ENCODE data around the gene RRBP1. TPM values are rescaled to one million over a fixed set of nuclear protein-coding genes. Genes with fewer than 3 reads are reported as not detected.

The RRBP1 gene
- total RNA-seq, 1 donor from 2014 or later, result 79.8 TPM

DNA sequence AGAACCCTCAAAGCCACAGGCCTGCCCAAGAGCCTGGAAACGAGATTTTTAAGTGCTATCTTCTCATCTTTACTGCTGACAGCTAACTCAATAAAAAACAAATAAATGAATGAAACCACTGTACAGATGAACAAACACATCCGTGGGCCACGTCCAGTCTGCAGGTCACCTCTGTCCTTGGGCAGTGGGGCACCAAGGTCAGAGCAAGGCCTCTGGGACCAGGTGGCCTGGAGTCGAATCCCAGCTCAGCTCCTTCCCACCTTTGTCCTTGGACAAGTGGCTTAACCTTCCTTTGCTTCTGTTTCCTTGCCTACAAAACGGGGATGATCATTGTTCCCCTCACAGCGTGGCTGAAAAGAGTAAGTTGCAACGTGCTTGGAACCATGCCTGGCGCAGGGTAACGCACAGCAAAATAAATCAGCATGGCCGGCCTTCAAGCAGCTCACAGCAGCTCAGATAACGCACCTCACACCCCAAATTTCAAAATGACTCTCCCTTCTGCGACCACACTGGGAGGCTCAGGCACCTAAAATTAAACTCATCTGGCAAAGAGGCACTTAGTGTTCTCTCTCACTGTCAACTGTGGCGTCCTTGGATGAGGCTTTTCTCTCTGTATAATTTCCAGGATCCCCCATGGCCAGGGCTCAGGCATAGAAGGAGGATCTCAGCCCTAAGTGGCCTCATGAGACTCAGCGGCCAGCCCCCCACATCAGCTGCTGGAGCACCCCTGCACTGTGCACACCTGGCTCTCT lies 35.7 kb downstream of the RRBP1 start:
- Histone ChIP-seq H3K4me3 (no peak overlapping the region), H3K9me3 (no peaks in the 10 kb centered on the region), H3K4me1 (peaks cover 69% of the 10 kb centered on the region), H3K36me3 (peaks cover 0 to 12% of the 10 kb centered on the region in 2 donors), H3K27me3 (no peaks in the 10 kb centered on the region), H3K27ac (peak overlapping the region; percentile 55)
- no peak for DNase-seq (ENCODE audit: extremely low spot score in 2 of 2)
- intact Hi-C loops (cut with DNase I), result no loop called here
- TF ChIP-seq POLR2A (IDR thresholded peaks at IDR 0.05), result no peak
- TF ChIP-seq, protein P1, sequence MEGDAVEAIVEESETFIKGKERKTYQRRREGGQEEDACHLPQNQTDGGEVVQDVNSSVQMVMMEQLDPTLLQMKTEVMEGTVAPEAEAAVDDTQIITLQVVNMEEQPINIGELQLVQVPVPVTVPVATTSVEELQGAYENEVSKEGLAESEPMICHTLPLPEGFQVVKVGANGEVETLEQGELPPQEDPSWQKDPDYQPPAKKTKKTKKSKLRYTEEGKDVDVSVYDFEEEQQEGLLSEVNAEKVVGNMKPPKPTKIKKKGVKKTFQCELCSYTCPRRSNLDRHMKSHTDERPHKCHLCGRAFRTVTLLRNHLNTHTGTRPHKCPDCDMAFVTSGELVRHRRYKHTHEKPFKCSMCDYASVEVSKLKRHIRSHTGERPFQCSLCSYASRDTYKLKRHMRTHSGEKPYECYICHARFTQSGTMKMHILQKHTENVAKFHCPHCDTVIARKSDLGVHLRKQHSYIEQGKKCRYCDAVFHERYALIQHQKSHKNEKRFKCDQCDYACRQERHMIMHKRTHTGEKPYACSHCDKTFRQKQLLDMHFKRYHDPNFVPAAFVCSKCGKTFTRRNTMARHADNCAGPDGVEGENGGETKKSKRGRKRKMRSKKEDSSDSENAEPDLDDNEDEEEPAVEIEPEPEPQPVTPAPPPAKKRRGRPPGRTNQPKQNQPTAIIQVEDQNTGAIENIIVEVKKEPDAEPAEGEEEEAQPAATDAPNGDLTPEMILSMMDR (IDR thresholded peaks at IDR 0.05), result no peak
- no peak for TF ChIP-seq POLR2AphosphoS5 (IDR thresholded peaks at IDR 0.05; ENCODE audit: insufficient read depth in 1 of 2, low read depth in 1 of 2)

DNA sequence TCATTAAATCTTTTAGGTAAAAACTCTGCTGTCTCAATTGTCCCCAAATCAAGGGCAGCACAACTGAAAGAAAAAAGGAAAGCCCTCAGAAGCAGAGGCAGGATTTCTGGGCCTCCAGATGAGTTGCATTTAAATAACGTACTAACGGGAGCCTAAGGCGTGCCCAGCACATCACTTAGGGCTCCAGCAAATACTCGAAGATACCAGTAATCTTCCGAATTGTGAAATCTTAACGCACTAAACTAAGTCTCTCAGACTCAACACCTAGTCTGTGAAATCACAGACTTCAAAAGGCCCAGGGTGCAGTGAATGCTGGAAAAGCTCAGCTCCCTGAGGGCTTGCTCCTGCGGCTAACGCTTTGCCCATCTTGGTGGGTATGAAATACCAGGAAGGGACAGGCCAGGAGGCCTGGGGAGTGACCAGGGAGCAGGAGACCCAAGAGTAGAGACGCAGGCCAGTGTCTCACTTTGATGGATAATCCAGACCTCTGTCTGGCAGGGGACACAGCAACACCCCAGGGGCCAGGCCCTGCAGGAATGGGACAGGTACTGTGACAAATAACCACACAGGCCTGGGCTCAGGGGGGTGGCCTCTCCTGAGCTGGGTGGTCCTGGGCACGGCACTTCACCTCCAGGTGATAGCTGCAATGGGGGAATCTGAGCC lies 36.4 kb downstream of the RRBP1 start:
- no peak overlapping the region for H3K4me3 ChIP-seq
- peaks cover 69% of the 10 kb centered on the region for H3K4me1 ChIP-seq
- H3K27me3 ChIP-seq, result no peaks in the 10 kb centered on the region
- H3K9me3 ChIP-seq, result no peaks in the 10 kb centered on the region
- peaks cover 0 to 17% of the 10 kb centered on the region in 2 donors for H3K36me3 ChIP-seq
- no peak for DNase-seq (ENCODE audit: extremely low spot score in 2 of 2)
- intact Hi-C loops (cut with DNase I), result no loop called here
- H3K27ac ChIP-seq, result peak overlapping the region; percentile 41
- TF ChIP-seq, protein P1 (IDR thresholded peaks at IDR 0.05), result no peak
- TF ChIP-seq POLR2AphosphoS5 (IDR thresholded peaks at IDR 0.05; ENCODE audit: insufficient read depth in 1 of 2, low read depth in 1 of 2), result no peak

DNA sequence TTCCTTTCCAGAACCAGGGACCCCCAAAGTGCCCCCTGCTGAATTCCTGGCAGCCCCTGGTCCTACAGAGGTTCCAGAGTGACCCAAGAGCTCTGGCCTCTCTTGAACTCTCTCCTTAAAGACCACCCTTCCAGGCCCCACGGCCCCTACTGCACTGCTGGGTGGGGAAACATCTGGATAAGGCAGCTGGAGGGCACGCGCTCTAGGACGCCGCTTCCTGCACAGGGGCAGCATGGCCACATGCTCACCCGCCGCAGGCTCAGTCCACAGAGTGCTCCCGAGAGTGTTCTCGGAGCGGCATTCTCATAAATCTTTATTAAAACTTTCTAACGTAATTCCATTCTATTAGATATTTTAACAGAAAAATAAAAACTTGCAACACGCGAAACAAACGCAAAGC lies 37.0 kb downstream of the RRBP1 start:
- Histone ChIP-seq H3K27ac (peak overlapping the region; percentile 13), H3K9me3 (no peaks in the 10 kb centered on the region), H3K27me3 (no peaks in the 10 kb centered on the region), H3K4me3 (no peak overlapping the region), H3K36me3 (peaks cover 0 to 22% of the 10 kb centered on the region in 2 donors), H3K4me1 (peaks cover 62% of the 10 kb centered on the region)
- intact Hi-C loops (cut with DNase I), result no loop called here
- TF ChIP-seq POLR2AphosphoS5 (IDR thresholded peaks at IDR 0.05; ENCODE audit: insufficient read depth in 1 of 2, low read depth in 1 of 2) (no peak), POLR2A (IDR thresholded peaks at IDR 0.05) (no peak)
- TF ChIP-seq, protein P1 (IDR thresholded peaks at IDR 0.05), result no peak
- no peak for DNase-seq (ENCODE audit: extremely low spot score in 2 of 2)

DNA sequence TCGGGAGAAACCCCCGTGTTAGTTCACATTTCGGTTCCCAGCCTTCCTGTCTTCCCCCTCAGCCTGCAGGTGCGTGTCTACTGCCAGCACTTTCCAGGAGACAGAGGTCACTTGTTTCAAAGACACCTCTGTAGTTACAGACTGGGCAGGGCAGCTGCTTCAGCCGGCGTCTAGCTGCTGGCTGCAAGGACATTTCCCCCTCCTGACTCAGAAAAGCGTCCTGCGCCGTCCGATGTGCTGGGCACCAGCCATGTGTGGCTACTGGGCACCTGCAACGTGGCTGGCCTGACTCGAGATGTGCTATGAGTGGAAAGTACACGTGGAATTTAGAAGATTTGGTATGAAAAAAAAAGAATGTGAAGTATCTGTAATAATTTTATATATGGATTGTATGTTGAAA lies 37.6 kb downstream of the RRBP1 start:
- Histone ChIP-seq H3K4me1 (peaks cover 56% of the 10 kb centered on the region), H3K9me3 (no peaks in the 10 kb centered on the region), H3K27ac (no peak overlapping the region), H3K4me3 (no peak overlapping the region), H3K27me3 (no peaks in the 10 kb centered on the region), H3K36me3 (peaks cover 0 to 26% of the 10 kb centered on the region in 2 donors)
- TF ChIP-seq POLR2AphosphoS5 (IDR thresholded peaks at IDR 0.05; ENCODE audit: insufficient read depth in 1 of 2, low read depth in 1 of 2) (no peak), POLR2A (IDR thresholded peaks at IDR 0.05) (no peak)
- TF ChIP-seq, protein P1 (IDR thresholded peaks at IDR 0.05), result no peak
- intact Hi-C loops (cut with DNase I), result no loop called here
- no peak for DNase-seq (ENCODE audit: extremely low spot score in 2 of 2)

Measured in vagina (tissue), 2 donors.